Activated CD8-positive, alpha-beta memory T cell treated with anti-CD3 and anti-CD28 coated beads, Interleukin-2, amount 50 U/mL, for 1 hour (primary cell): ENCODE measurements around the gene PPM1J.
"Not testable (repeated sequence)": the region's sequence is repeated elsewhere in the genome, so short reads cannot be mapped to it uniquely, and the experiment has no call there.

Source experiments
- DNase-seq: peaks from one replicate; pipeline ENCODE4 v3.0.0-alpha.2; 2020; ENCODE audit errors: extremely low read depth

The PPM1J gene

GRCh38 chr1:112721966-112722524 lies 6.9 kb upstream of the PPM1J start:
- DNase-seq = no peak

GRCh38 chr1:112721294-112721693 lies 6.2 kb upstream of the PPM1J start:
- DNase-seq = not testable (repeated sequence)

- no peak for DNase-seq
These were observed 5.7 kb upstream of the PPM1J start for GRCh38 chr1:112720800-112721199.

GRCh38 chr1:112719706-112720105 lies 4.6 kb upstream of the PPM1J start:
- DNase-seq = no peak

- DNase-seq = no peak
These were observed 3.7 kb upstream of the PPM1J start for GRCh38 chr1:112718691-112719418.

GRCh38 chr1:112717263-112717873 lies 2.2 kb upstream of the PPM1J start:
- DNase-seq = no peak

- DNase-seq = peak; percentile 49
These were observed 1.1 kb upstream of the PPM1J start for GRCh38 chr1:112716133-112716720.

- DNase-seq = no peak
These were observed 544 bp downstream of the PPM1J start for GRCh38 chr1:112714313-112715263.

- no peak for DNase-seq
These were observed 1.4 kb downstream of the PPM1J start for GRCh38 chr1:112713466-112714312.

GRCh38 chr1:112712701-112713128 lies 2.4 kb downstream of the PPM1J start:
- no peak for DNase-seq

GRCh38 chr1:112712191-112712590 lies 2.9 kb downstream of the PPM1J start:
- no peak for DNase-seq

GRCh38 chr1:112711670-112712069 lies 3.5 kb downstream of the PPM1J start:
- DNase-seq = no peak

- no peak for DNase-seq
These were observed 4.1 kb downstream of the PPM1J start for GRCh38 chr1:112711041-112711440.

GRCh38 chr1:112710586-112710985 lies 4.5 kb downstream of the PPM1J start:
- no peak for DNase-seq

- no peak for DNase-seq
These were observed 5.0 kb downstream of the PPM1J start for GRCh38 chr1:112710159-112710558.

- no peak for DNase-seq
These were observed 6.6 kb downstream of the PPM1J start for GRCh38 chr1:112708489-112708888.

- no peak for DNase-seq
These were observed 7.1 kb downstream of the PPM1J start for GRCh38 chr1:112708002-112708448.

GRCh38 chr1:112707221-112708001 lies 7.7 kb downstream of the PPM1J start:
- no peak for DNase-seq

GRCh38 chr1:112706505-112707220 lies 8.5 kb downstream of the PPM1J start, which contains the start of gene RHOC:
TSS of gene RHOC (minus strand) at chr1:112707127. CDS start at chr1:112703799, 3,328 bp downstream.
- DNase-seq = no peak
